Mesendoderm (in vitro differentiated cells): Measurements from ENCODE around the gene LDLR.
"Not testable (repeated sequence)": the region's sequence is repeated elsewhere in the genome, so short reads cannot be mapped to it uniquely, and the experiment has no call there.

Source experiments
- DNase-seq: peaks from one replicate; pipeline ENCODE4 v3.0.0; 2013
- H2AK5ac ChIP-seq: 2 replicates; pipeline ENCODE4 v1.6.1; 2013; ENCODE audit warnings: low read length, inconsistent platforms
- H2BK120ac ChIP-seq: 2 replicates; pipeline ENCODE4 v1.6.1; 2013; ENCODE audit warnings: low read depth, mild to moderate bottlenecking, low read length, moderate library complexity, mixed read lengths
- H2BK15ac ChIP-seq: replicated peaks from 2 replicates; pipeline ENCODE4 v1.6.1; 2013; ENCODE audit warnings: low read depth, mild to moderate bottlenecking, moderate library complexity
- H2BK5ac ChIP-seq: 2 replicates; pipeline ENCODE4 v1.6.1; 2013; ENCODE audit warnings: low read length, inconsistent platforms
- H3K18ac ChIP-seq: 2 replicates; pipeline ENCODE4 v1.6.1; 2013; ENCODE audit warnings: mild to moderate bottlenecking, low read length, mixed read lengths
- H3K23ac ChIP-seq: one replicate; pipeline ENCODE4 v1.6.1; 2013; ENCODE audit warnings: low read length
- H3K27ac ChIP-seq: 2 replicates; pipeline ENCODE4 v1.5.1; 2013; ENCODE audit warnings: low read depth, mild to moderate bottlenecking, inconsistent platforms, low read length, moderate library complexity
- H3K27me3 ChIP-seq: 2 replicates; pipeline ENCODE4 v1.6.1; 2013; ENCODE audit warnings: low read length, control low read depth, mild to moderate bottlenecking, inconsistent platforms; ENCODE audit not compliant: insufficient read depth, poor library complexity
- H3K36me3 ChIP-seq: 2 replicates; pipeline ENCODE4 v1.6.1; 2013; ENCODE audit warnings: low read length, inconsistent platforms; ENCODE audit not compliant: control insufficient read depth, insufficient read depth
- H3K4ac ChIP-seq: one replicate; pipeline ENCODE4 v1.6.1; 2013; ENCODE audit warnings: low read depth, mild to moderate bottlenecking, low read length, moderate library complexity
- H3K4me1 ChIP-seq: 2 replicates; pipeline ENCODE4 v1.6.1; 2013; ENCODE audit warnings: low read depth, low read length, inconsistent platforms; ENCODE audit not compliant: control insufficient read depth
- H3K4me2 ChIP-seq: 2 replicates; pipeline ENCODE4 v1.6.1; 2013; ENCODE audit warnings: low read length
- H3K4me3 ChIP-seq: 2 replicates; pipeline ENCODE4 v1.5.1; 2013; ENCODE audit warnings: mild to moderate bottlenecking, low read length
- H3K56ac ChIP-seq: one replicate; pipeline ENCODE4 v1.6.1; 2013; ENCODE audit warnings: low read length
- H3K79me1 ChIP-seq: 2 replicates; pipeline ENCODE4 v1.6.1; 2013; ENCODE audit warnings: low read length, inconsistent platforms
- H3K79me2 ChIP-seq: 2 replicates; pipeline ENCODE4 v1.6.1; 2013; ENCODE audit warnings: mild to moderate bottlenecking, low read length; ENCODE audit not compliant: control insufficient read depth, insufficient read depth
- H3K9ac ChIP-seq: 2 replicates; pipeline ENCODE4 v1.6.1; 2013; ENCODE audit warnings: low read length, inconsistent platforms
- H4K5ac ChIP-seq: one replicate; pipeline ENCODE4 v1.6.1; 2013; ENCODE audit warnings: low read length
- H4K8ac ChIP-seq: one replicate; pipeline ENCODE4 v1.6.1; 2013; ENCODE audit warnings: low read depth, mild to moderate bottlenecking, control low read depth, low read length, moderate library complexity
- WGBS: extraction: QIAGEN DNeasy Blood & Tissue Kit; methylation state at CpG from one replicate; pipeline ENCODE4 v1.1.7; 2013; ENCODE audit warnings: low lambda C conversion rate, missing lambda C conversion rate; ENCODE audit not compliant: insufficient coverage; ENCODE audit errors: extremely low coverage; 5-methylcytosine and 5-hydroxymethylcytosine counted together

LDLR gene

GRCh38 chr19:11177592-11177991 lies 88.3 kb downstream of the LDLR start:
- peaks cover 7% of the 10 kb centered on the region for H3K36me3 ChIP-seq
- H3K56ac ChIP-seq: no peak overlapping the region
- H3K9ac ChIP-seq: no peak overlapping the region
- H3K27ac ChIP-seq: no peak overlapping the region
- no peak overlapping the region for H2BK5ac ChIP-seq
- no peaks in the 10 kb centered on the region for H3K79me1 ChIP-seq
- H3K4me2 ChIP-seq: no peak overlapping the region
- no peak for DNase-seq
- no peaks in the 10 kb centered on the region for H3K27me3 ChIP-seq
- no peak overlapping the region for H2BK15ac ChIP-seq
- no peak overlapping the region for H4K8ac ChIP-seq
- no peak overlapping the region for H3K23ac ChIP-seq
- H3K79me2 ChIP-seq: no peaks in the 10 kb centered on the region
- no peak overlapping the region for H2AK5ac ChIP-seq
- H3K18ac ChIP-seq: no peak overlapping the region
- H3K4me1 ChIP-seq: no peaks in the 10 kb centered on the region
- no peak overlapping the region for H4K5ac ChIP-seq
- no CpG with 5 or more reads among the region's 9 CpGs for WGBS
- no peak overlapping the region for H2BK120ac ChIP-seq
- no peak overlapping the region for H3K4me3 ChIP-seq
- no peak overlapping the region for H3K4ac ChIP-seq

DNA sequence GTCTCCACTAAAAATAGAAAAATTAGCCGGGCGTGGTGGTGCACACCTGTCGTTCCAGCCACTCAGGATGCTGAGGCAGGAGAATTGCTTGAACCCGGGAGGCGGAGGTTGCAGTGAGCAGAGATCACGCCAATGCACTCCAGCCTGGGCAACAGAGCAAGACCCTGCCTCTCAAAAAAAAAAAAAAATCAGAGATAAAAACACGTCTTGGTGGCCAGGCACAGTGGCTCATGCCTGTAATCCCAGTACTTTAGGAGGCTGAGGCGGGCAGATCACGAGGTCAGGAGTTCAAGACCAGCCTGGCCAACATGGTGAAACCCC lies 89.8 kb downstream of the LDLR start:
- not testable (repeated sequence) for DNase-seq

DNA sequence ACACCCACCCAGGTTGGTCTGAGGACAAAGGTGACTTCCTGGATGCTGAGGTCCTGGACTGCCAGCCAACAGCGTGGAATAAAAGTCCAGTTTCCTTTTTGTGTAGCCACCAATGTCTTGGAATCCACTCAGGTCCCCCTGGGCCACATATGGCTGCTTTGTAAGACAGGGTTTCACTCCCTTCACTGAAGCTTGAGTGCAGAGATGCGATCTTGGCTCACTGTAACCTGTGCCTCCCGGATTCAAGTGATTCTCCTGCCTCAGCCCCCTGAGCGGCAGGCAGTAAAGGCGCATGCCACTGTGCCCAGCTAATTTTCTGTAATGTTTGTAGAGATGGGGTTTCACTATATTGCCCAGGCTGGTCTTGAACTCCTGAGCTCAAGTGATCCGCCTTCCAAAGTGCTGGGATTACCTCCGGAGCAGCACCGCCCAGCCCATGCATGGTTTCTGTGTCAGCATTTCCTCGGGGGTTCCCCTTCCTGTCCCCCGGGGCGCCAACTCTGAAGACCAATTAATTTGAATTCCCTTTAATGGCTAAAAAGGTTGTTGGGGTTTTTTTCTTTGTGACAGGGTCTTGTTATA lies 90.5 kb downstream of the LDLR start:
- no peak overlapping the region for H3K9ac ChIP-seq
- no peaks in the 10 kb centered on the region for H3K79me2 ChIP-seq
- no peak overlapping the region for H4K5ac ChIP-seq
- no peak overlapping the region for H2AK5ac ChIP-seq
- no peaks in the 10 kb centered on the region for H3K79me1 ChIP-seq
- H3K27ac ChIP-seq: no peak overlapping the region
- no peak overlapping the region for H3K18ac ChIP-seq
- H3K56ac ChIP-seq: no peak overlapping the region
- no peak overlapping the region for H3K4me2 ChIP-seq
- no peak overlapping the region for H2BK15ac ChIP-seq
- no peaks in the 10 kb centered on the region for H3K27me3 ChIP-seq
- no peak overlapping the region for H4K8ac ChIP-seq
- no peak for DNase-seq
- no peak overlapping the region for H2BK120ac ChIP-seq
- no peaks in the 10 kb centered on the region for H3K4me1 ChIP-seq
- H3K4me3 ChIP-seq: no peak overlapping the region
- peaks cover 7% of the 10 kb centered on the region for H3K36me3 ChIP-seq
- WGBS: no CpG with 5 or more reads among the region's 11 CpGs
- H2BK5ac ChIP-seq: no peak overlapping the region
- no peak overlapping the region for H3K4ac ChIP-seq
- no peak overlapping the region for H3K23ac ChIP-seq

More for the DNA sequence above, 89.8 kb downstream of the LDLR start:
- not testable (repeated sequence) for H3K79me1 ChIP-seq, H3K27me3 ChIP-seq, H3K4ac ChIP-seq, H3K4me1 ChIP-seq, H3K9ac ChIP-seq, H4K8ac ChIP-seq, H2BK5ac ChIP-seq, H3K56ac ChIP-seq, H2AK5ac ChIP-seq, H3K27ac ChIP-seq, H3K18ac ChIP-seq, H2BK15ac ChIP-seq, H3K23ac ChIP-seq, H3K79me2 ChIP-seq, H3K4me3 ChIP-seq, H3K36me3 ChIP-seq, H3K4me2 ChIP-seq, H4K5ac ChIP-seq, H2BK120ac ChIP-seq
- no CpG with 5 or more reads among the region's 9 CpGs for WGBS

GRCh38 chr19:11180346-11180745 lies 91.1 kb downstream of the LDLR start:
- H3K4me3 ChIP-seq: no peak overlapping the region
- no peak overlapping the region for H3K4ac ChIP-seq
- H3K9ac ChIP-seq: no peak overlapping the region
- no peak overlapping the region for H3K56ac ChIP-seq
- H4K5ac ChIP-seq: no peak overlapping the region
- no peak for DNase-seq
- no peaks in the 10 kb centered on the region for H3K27me3 ChIP-seq
- H3K4me1 ChIP-seq: no peaks in the 10 kb centered on the region
- no peaks in the 10 kb centered on the region for H3K79me2 ChIP-seq
- no peak overlapping the region for H2BK5ac ChIP-seq
- no CpG with 5 or more reads among the region's 8 CpGs for WGBS
- no peak overlapping the region for H3K18ac ChIP-seq
- no peak overlapping the region for H2BK120ac ChIP-seq
- H3K36me3 ChIP-seq: peaks cover 7% of the 10 kb centered on the region
- H4K8ac ChIP-seq: no peak overlapping the region
- H2BK15ac ChIP-seq: no peak overlapping the region
- H3K23ac ChIP-seq: no peak overlapping the region
- no peaks in the 10 kb centered on the region for H3K79me1 ChIP-seq
- no peak overlapping the region for H2AK5ac ChIP-seq
- H3K4me2 ChIP-seq: no peak overlapping the region
- H3K27ac ChIP-seq: no peak overlapping the region

DNA sequence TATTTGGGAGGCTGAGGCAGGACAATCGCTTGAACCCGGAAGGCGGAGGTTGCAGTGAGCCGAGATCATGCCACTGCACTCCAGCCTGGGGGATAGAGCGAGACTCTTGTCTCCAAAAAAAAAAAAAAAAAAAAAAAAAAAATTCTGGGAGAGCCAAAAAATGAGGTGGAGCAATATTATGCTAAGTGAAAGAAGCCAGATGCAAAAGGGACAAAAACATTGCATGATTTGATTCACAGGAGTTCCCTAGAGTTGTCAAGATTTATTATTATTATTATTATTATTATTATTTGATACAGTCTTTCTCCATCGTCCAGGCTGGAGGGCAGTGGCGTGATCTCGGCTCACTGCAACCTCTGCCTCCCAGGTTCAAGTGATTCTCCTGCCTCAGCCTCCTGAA lies 91.7 kb downstream of the LDLR start:
- H3K18ac ChIP-seq, H3K56ac ChIP-seq, H2BK15ac ChIP-seq, H4K8ac ChIP-seq, H3K4ac ChIP-seq, DNase-seq, H3K36me3 ChIP-seq, H3K4me3 ChIP-seq, H2BK120ac ChIP-seq, H3K27ac ChIP-seq, H3K4me1 ChIP-seq, H2AK5ac ChIP-seq, H2BK5ac ChIP-seq, H4K5ac ChIP-seq, H3K23ac ChIP-seq, H3K79me1 ChIP-seq, H3K79me2 ChIP-seq, H3K9ac ChIP-seq, H3K4me2 ChIP-seq, H3K27me3 ChIP-seq: not testable (repeated sequence)
- WGBS: no CpG with 5 or more reads among the region's 8 CpGs

GRCh38 chr19:11181488-11181887 lies 92.2 kb downstream of the LDLR start:
- no peak for DNase-seq
- no peak overlapping the region for H2BK120ac ChIP-seq
- H3K56ac ChIP-seq: no peak overlapping the region
- no peaks in the 10 kb centered on the region for H3K4me1 ChIP-seq
- no peak overlapping the region for H2BK5ac ChIP-seq
- H4K8ac ChIP-seq: no peak overlapping the region
- WGBS: no CpG with 5 or more reads among the region's 4 CpGs
- H3K18ac ChIP-seq: no peak overlapping the region
- H3K27ac ChIP-seq: no peak overlapping the region
- H3K9ac ChIP-seq: no peak overlapping the region
- no peaks in the 10 kb centered on the region for H3K27me3 ChIP-seq
- no peaks in the 10 kb centered on the region for H3K79me1 ChIP-seq
- H3K4ac ChIP-seq: no peak overlapping the region
- no peak overlapping the region for H3K4me3 ChIP-seq
- H2AK5ac ChIP-seq: no peak overlapping the region
- no peak overlapping the region for H3K4me2 ChIP-seq
- no peak overlapping the region for H4K5ac ChIP-seq
- no peak overlapping the region for H3K23ac ChIP-seq
- no peaks in the 10 kb centered on the region for H3K79me2 ChIP-seq
- no peak overlapping the region for H2BK15ac ChIP-seq
- peaks cover 4% of the 10 kb centered on the region for H3K36me3 ChIP-seq
